Esophagus squamous epithelium (tissue), 5 donors: Measurements from ENCODE around the gene GAS5. TPM values are rescaled to one million over a fixed set of nuclear protein-coding genes. Genes with fewer than 3 reads are reported as not detected.

Experiments used
- DNase-seq: peaks from one replicate; lab custom pipeline; 2025; lab: John Stamatoyannopoulos, UW
- H3K27ac ChIP-seq, 4 donors: fragments of 200-600 bp; sonication (generic); one replicate each; pipeline ENCODE4 v1.5.1; 2016 to 2019; ENCODE audit warnings: mild to moderate bottlenecking in 1 of 4
- H3K27me3 ChIP-seq, 4 donors: fragments of 200-600 bp; sonication (generic); 1 replicate in 3 of 4; 2 replicates in 1 of 4; pipeline versions ENCODE4 v1.5.1 to v1.6.0; 2017 to 2021; ENCODE audit warnings: antibody characterized with exemption in 1 of 4
- H3K36me3 ChIP-seq, 3 donors: fragments of 200-600 bp; sonication (generic); one replicate each; pipeline ENCODE4 v1.5.1; 2016 to 2019
- H3K4me1 ChIP-seq, 3 donors: fragments of 200-600 bp; sonication (generic); one replicate each; pipeline ENCODE4 v1.5.1; 2017 to 2019
- H3K4me3 ChIP-seq, 4 donors: fragments of 200-600 bp; sonication (generic); 1 replicate in 3 of 4; 2 replicates in 1 of 4; pipeline ENCODE4 v1.5.1; 2016 to 2019; ENCODE audit warnings: mild to moderate bottlenecking in 2 of 4, moderate library complexity in 1 of 4
- H3K9me3 ChIP-seq, 3 donors: fragments of 200-600 bp; sonication (generic); one replicate each; pipeline ENCODE4 v1.5.1; 2016 to 2019
- POLR2A ChIP-seq, 4 donors: fragments of 450-650 bp; IDR thresholded peaks; one replicate each; pipeline ENCODE4 v1.6.1; 2017; ENCODE audit warnings: antibody characterized with exemption in 4 of 4, mild to moderate bottlenecking in 4 of 4, moderate library complexity in 3 of 4
- WGBS, 2 donors: methylation state at CpG; one replicate each; pipeline ENCODE4 v1.1.5; 2018; 5-methylcytosine and 5-hydroxymethylcytosine counted together
- intact Hi-C: fragments of 100-400 bp; cut with DNase I; formaldehyde crosslinking; loops from one replicate; pipeline ENCODE4 v1.15.0; 2022
- total RNA-seq, 4 donors: library from RNA; depleted of rRNA; stranded (reverse); fragments of >200 nt; gene quantifications; one replicate each; pipeline ENCODE4 v1.1.0, GENCODE V29; 2016
- TF ChIP-seq, protein P1 (sequence below), 6 experiments: fragments of 450-650 bp in 4 of 6; fragments of 200-600 bp in 2 of 6; sonication (generic) in 2 of 6; IDR thresholded peaks; one replicate each; pipeline ENCODE4 v1.5.1; 2016 to 2019; ENCODE audit warnings: antibody characterized with exemption in 6 of 6, mild to moderate bottlenecking in 4 of 6, moderate library complexity in 4 of 6
- donor health status: DM: yes; HTN: yes; CAD: no.

The GAS5 gene
- total RNA-seq, 4 donors from 2014 or later, result 202 to 715 (median 315) TPM

DNA sequence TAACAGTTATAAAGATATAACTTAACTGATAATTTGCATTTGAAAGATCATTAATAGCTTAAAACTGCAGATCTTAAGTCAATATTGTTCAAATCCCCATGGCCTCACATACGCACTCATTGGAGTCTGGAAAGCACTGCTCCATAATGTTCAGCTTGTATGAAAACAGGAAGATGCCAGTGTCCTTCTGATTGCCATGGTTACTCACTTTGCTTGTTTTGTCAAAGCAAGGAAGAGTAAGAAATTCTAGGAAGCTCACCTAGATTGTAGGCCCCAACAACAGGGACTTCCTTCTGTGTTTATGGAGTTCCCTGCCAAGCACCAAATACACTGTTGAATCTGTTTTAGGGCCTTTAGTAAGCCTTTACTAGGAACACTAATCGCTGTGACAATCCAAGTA lies 10.9 kb downstream of the GAS5 start:
- H3K4me3 ChIP-seq, result no peak overlapping the region
- 95 to 100% methylated on average over 2 of the region's 2 CpGs for WGBS, 2 donors
- H3K4me1 ChIP-seq, result peaks cover 0 to 15% (median 0%) of the 10 kb centered on the region in 3 donors
- DNase-seq, result no peak
- intact Hi-C loops, result no loop called here
- TF ChIP-seq POLR2A (IDR thresholded peaks at IDR 0.05), result no peak
- TF ChIP-seq, protein P1, sequence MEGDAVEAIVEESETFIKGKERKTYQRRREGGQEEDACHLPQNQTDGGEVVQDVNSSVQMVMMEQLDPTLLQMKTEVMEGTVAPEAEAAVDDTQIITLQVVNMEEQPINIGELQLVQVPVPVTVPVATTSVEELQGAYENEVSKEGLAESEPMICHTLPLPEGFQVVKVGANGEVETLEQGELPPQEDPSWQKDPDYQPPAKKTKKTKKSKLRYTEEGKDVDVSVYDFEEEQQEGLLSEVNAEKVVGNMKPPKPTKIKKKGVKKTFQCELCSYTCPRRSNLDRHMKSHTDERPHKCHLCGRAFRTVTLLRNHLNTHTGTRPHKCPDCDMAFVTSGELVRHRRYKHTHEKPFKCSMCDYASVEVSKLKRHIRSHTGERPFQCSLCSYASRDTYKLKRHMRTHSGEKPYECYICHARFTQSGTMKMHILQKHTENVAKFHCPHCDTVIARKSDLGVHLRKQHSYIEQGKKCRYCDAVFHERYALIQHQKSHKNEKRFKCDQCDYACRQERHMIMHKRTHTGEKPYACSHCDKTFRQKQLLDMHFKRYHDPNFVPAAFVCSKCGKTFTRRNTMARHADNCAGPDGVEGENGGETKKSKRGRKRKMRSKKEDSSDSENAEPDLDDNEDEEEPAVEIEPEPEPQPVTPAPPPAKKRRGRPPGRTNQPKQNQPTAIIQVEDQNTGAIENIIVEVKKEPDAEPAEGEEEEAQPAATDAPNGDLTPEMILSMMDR (IDR thresholded peaks at IDR 0.05), result no peak
- H3K27ac ChIP-seq, result no peak overlapping the region
- no peaks in the 10 kb centered on the region for H3K9me3 ChIP-seq
- H3K27me3 ChIP-seq, result no peaks in the 10 kb centered on the region
- H3K36me3 ChIP-seq, result peaks cover 0 to 92% (median 5%) of the 10 kb centered on the region in 3 donors

DNA sequence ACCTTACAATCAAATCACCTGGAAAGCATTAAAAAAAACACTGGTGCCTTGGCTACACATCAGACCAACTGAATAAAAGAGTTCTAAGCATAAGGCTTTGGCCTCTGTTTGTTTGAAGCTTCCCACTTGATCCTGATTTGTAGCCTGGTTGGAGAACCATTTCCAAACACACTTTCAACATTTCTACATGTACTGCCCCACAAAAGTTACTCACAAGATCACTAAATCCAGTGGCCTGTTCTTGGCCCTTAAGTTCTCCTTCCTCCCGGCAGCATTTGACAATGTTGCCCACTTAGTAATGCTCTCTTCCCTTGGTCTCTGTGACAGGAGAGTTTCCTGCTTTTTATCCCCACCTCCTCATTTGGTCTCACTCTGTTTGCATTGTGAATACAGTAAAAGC lies 11.8 kb downstream of the GAS5 start:
- Histone ChIP-seq H3K4me1 (peaks cover 0 to 18% (median 0%) of the 10 kb centered on the region in 3 donors), H3K4me3 (no peak overlapping the region), H3K27me3 (no peaks in the 10 kb centered on the region), H3K27ac (no peak overlapping the region), H3K36me3 (peaks cover 0 to 92% (median 5%) of the 10 kb centered on the region in 3 donors), H3K9me3 (no peaks in the 10 kb centered on the region)
- TF ChIP-seq, protein P1 (IDR thresholded peaks at IDR 0.05), result no peak
- TF ChIP-seq POLR2A (IDR thresholded peaks at IDR 0.05), result no peak
- intact Hi-C loops, result no loop called here
- no peak for DNase-seq
- WGBS, 2 donors, result 74 to 83% methylated on average over 1 of the region's 1 CpG

DNA sequence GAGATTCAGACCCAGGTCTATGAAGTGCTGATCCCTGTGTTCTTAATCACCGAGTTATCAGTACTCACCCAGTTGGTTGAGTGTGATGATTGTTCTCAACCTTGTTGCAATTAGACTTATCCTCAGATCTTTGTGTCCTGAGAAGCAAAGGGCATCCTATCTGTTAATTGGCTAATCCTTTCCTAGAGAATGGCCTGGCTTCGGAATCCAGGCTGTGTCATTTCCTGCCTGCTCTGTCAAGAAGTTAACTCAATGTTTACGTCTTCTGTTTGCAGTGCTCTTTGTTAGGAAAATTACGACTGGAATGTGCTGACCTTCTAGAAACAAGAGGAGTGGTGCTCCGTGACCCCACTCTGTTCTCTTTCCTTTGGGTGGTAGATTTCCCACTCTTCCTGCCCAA lies 14.7 kb downstream of the GAS5 start:
- TF ChIP-seq, protein P1 (IDR thresholded peaks at IDR 0.05), result no peak
- no peak for TF ChIP-seq POLR2A (IDR thresholded peaks at IDR 0.05)
- WGBS, 2 donors, result 47 to 73% methylated on average over 5 of the region's 5 CpGs
- H3K36me3 ChIP-seq, result peaks cover 0 to 90% (median 5%) of the 10 kb centered on the region in 3 donors
- intact Hi-C loops, result no loop called here
- peaks cover 0 to 18% (median 0%) of the 10 kb centered on the region in 3 donors for H3K4me1 ChIP-seq
- no peak for DNase-seq
- H3K27ac ChIP-seq, result peak overlapping the region in 3 of 4 donors; percentile 38 to 49 (median 48)
- H3K9me3 ChIP-seq, result no peaks in the 10 kb centered on the region
- H3K27me3 ChIP-seq, result no peaks in the 10 kb centered on the region
- no peak overlapping the region for H3K4me3 ChIP-seq

DNA sequence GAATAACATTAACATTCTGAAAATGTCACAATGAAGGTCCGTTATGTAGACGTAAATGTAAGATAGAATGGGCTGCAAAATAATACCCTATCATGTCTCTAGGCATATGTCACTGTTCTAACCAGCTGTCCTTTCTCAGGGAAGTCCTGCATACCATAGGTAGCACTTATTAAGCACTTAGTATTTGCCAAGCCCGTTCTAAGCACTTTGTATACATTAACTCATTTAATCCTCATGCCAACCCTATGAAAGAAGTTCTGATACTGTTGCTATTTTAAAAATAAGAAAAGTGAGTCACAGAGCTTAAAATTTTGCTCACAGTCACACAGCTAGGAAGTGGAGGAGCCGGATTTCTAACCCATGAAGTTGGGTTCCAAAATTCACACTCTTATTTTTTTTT lies 15.7 kb downstream of the GAS5 start:
- peaks cover 0 to 18% (median 0%) of the 10 kb centered on the region in 3 donors for H3K4me1 ChIP-seq
- no peak overlapping the region for H3K4me3 ChIP-seq
- TF ChIP-seq, protein P1 (IDR thresholded peaks at IDR 0.05), result no peak
- H3K27me3 ChIP-seq, result no peaks in the 10 kb centered on the region
- intact Hi-C loops, result no loop called here
- DNase-seq, result no peak
- H3K27ac ChIP-seq, result peak overlapping the region in 2 of 4 donors; percentile 48 to 49
- peaks cover 0 to 85% (median 5%) of the 10 kb centered on the region in 3 donors for H3K36me3 ChIP-seq
- 66 to 71% methylated on average over 4 of the region's 4 CpGs for WGBS, 2 donors
- no peaks in the 10 kb centered on the region for H3K9me3 ChIP-seq

DNA sequence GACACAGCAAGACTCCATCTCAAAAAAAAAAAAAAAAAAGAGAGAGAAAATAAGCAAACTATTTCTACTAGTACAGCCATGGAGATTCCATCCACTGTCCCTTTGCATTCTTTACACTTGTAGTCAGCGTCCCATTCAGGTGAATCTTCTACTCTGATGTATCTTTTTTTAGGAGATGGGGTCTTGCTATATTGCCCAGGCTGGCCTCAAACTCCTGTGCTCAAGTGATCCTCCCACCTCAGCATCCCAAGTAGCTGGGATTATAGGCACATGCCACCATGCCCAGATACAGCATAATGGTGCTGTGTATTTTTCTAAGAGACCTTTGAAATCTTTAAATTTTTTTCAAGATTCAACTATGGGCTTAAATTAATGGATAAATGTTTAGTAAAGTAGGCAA lies 35.0 kb downstream of the GAS5 start:
- H3K36me3 ChIP-seq, result peaks cover 4 to 89% (median 9%) of the 10 kb centered on the region in 3 donors
- H3K4me3 ChIP-seq, result no peak overlapping the region
- TF ChIP-seq, protein P1 (IDR thresholded peaks at IDR 0.05), result no peak
- TF ChIP-seq POLR2A (IDR thresholded peaks at IDR 0.05), result no peak
- no peaks in the 10 kb centered on the region for H3K9me3 ChIP-seq
- DNase-seq, result no peak
- no peaks in the 10 kb centered on the region for H3K4me1 ChIP-seq
- WGBS, 2 donors, result 78 to 92% methylated on average over 1 of the region's 1 CpG
- H3K27me3 ChIP-seq, result no peaks in the 10 kb centered on the region
- intact Hi-C loops, result no loop called here
- H3K27ac ChIP-seq, result no peak overlapping the region
